H1 (cell line): ENCODE results near the gene XPNPEP3. TPM values are rescaled to one million over a fixed set of nuclear protein-coding genes. Genes with fewer than 3 reads are reported as not detected.

ENCODE experiments used
- RNF2 ChIP-seq: fragments of 200-900, 300-1000 bp; sonication (generic); IDR thresholded peaks from 2 replicates; pipeline ENCODE4 v1.7.1; 2016; ENCODE audit warnings: borderline replicate concordance, low read depth, mild to moderate bottlenecking, antibody characterized with exemption, low read length; ENCODE audit not compliant: poor library complexity, severe bottlenecking; ENCODE audit errors: missing control alignments
- polyA plus RNA-seq, 7 experiments: library from polyadenylated mRNA; depleted of rRNA in 3 of 7; stranded (reverse) in 5 of 7; unstranded in 2 of 7; fragments of >200 nt in 5 of 7; fragments of 200-250 nt in 2 of 7; gene quantifications; 1 replicate in 5 of 7; 2 replicates in 1 of 7; 4 replicates in 1 of 7; pipeline versions ENCODE4 v1.2.1 to v1.2.3, GENCODE V29; 2011 to 2013; ENCODE audit warnings: missing spikeins in 2 of 7, mixed read lengths in 2 of 7
- total RNA-seq: library from RNA; stranded (reverse); fragmentation: NEBNext Ultra II Directional; extraction: Animal tissue kit (Norgen Biotek cat#: 25700); gene quantifications from 2 replicates; pipeline ENCODE4 v1.2.1, GENCODE V29; 2021

XPNPEP3 gene
- total and polyA plus RNA-seq, 2 of the 8 experiments (the other 6 are each of a cell fraction or from before 2014, with no cell fraction given), result 25.8 to 29.2 TPM

- TF ChIP-seq RNF2, result no peak
Observed at GRCh38 chr22:40853961-40854360, 3.0 kb upstream of the XPNPEP3 start (continued).
